CD4-positive, alpha-beta T cell treated with Interleukin-4 for 1 hour (primary cell): ENCODE results near the gene CTSD.

Experiments
- DNase-seq, 2 donors: peaks; one replicate each; pipeline ENCODE4 v3.0.0-alpha.2; 2020 to 2022

The CTSD gene

DNA sequence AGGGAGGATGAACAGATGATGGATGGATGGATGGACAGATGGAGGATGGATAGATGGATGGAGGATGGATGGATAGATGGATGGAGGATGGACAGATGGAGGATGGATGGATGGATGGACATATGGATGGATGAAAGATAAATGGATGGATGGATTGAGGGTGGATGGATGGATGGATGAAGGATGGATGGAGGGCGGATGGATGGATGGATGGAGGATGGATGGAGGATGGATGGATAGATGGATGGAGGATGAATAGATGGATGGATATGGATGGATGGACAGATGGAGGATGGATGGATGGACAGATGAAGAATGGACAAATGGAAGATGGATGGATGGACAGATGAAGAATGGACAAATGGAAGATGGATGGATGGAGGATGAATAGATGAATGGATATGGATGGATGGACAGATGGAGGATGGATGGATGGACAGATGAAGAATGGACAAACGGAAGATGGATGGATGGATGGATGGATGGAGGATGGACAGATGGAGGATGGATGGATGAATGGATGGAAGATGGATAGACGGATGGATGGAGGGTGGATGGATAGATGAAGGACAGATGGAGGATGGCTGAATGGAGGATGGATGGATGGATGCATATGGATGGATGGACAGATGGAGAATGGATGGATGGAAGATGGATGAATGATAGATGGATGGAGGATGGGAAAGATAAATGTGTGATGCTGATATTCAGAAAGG, 20.7 kb downstream of the CTSD start:
- no peak for DNase-seq

DNA sequence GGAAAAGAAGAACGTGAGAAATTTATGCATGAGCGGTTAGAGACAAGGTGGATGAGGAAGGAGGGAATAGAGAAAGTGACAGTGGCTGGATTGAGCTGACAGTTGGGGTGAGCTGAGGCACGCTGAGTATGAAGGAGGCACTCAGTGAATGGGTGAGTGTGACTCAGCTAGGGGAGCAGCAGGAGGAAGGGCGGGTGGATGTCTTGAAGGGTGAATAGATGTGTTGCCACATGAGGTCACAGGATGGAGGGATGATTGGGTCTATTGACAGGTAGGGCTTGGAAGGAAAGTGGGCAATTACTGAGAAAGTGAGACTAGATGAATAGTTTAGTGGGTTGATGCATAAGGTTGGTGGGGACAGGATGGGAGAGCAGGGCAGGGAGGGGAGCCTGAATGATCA, 21.4 kb downstream of the CTSD start:
- DNase-seq, result no peak

DNA sequence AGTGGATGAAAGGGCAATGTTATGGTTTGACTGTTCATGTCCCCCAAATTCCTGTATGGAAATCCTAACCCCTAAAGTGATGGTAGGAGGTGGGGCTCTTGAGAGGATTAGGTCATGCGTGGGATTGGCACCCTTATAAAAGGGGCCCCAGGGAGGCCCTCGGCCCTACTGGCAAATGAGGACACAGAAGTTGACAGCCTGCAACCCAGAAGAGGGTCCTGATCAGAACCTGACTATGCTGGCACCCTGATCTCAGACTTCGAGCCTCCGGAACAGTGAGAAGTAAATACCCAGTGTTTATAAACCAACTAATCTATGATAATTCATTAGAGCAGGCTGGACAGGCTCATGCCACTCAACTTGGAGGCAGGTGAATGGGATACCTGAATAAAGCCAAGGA, 22.0 kb downstream of the CTSD start:
- no peak for DNase-seq

DNA sequence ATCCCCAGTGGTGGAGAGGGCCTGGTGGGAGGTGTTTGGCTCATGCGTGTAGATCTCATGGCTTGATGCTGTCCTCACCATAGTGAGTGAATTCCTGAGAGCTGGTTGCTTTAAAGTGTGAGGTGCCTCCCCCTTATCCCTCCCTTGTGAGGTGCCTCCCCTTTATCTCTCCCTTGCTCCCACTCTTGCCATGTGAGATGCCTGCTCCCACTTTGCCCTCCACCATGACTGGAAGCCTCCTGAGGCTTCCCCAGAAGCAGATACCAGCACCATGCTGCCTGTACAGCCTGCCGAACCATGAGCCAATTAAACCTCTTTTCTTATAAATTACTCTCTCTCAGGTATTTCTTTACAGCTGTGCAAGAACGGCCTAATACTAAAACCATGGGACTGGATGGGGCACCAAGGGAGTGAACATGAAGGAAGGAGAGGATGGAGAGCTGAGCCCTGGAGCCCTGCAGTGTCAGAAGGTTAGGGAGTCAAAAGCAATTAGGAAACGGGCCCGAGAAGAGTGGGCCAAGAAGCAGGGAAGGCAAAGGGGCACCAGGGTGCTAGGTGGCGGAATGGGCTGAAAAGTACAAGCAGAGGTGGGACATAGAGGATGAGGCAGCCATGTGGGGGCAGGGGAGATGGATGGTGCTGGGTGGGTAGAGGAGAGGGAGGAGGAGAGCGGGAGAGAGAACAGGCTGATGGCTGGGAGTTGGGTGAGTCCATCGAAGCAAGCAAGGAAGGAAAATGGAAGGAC, 22.8 kb downstream of the CTSD start:
- DNase-seq, result no peak

DNA sequence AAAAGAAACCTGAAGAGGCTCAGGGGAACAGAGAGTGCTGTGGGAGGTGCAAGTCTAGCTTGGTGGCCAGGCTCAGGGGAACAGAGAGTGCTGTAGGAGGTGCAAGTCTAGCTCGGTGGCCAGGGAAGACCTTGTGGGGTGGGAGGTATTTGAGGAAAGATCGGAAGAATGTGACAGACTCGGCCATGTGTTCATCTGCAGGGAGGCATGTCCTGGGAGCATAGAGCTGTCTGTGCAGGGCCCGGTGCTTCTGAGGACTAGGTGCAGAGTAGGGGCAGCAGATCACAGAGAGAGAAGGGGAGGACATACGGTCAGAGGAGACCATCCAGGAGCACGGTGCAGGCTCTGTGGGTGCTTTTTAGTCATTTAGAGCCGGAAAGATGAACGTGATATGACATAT, 24.2 kb downstream of the CTSD start:
- DNase-seq, result no peak

DNA sequence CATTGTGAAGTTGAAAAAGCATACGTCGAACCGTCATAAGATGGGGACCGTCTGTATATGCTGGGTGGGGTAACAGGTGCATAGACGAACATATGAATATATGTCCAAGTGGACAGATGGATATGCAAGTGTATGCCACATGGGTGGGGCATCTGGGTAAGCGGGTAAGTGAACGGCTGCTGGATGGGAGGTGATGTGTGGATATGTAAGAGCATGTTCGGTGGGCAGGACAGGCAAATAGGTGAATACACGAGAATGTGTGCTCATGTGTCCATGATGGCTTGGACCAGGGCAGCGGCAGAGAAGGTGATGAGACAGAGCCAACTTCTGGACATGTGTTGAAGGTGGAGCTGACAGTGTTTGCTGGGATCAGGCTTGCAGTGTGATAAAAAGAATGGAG, 25.3 kb downstream of the CTSD start:
- no peak for DNase-seq

DNA sequence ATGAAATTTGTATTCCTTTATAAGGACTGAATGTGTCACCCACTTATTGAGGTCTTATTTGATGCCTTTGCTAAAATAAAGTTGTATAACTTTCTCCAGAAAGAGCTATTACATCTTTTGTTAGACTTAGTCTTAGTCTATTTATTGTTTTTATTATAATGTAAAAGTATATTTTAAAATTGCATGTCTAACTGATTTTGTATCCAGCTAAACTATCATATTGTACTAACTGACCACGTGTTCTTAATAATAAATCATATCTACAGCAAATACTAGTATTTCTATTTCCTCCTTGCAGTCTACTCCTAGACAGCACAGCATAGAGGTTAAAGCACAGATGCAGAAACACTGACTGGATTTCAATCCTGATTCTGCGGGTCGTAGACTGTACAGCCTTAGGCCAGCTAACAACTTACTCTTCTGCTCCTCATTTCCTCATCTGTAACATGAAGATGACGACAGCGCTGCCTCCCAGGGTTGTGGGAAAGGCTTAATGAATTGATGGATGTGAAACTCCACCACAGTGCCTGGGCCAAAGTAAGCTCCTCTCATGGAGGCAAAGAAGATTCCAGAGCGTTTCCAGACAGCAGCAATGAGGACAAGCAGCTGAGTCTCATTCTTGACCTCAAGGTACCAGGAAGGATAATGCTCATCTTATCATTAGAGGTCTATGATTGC, 26.5 kb downstream of the CTSD start:
- DNase-seq, result no peak

DNA sequence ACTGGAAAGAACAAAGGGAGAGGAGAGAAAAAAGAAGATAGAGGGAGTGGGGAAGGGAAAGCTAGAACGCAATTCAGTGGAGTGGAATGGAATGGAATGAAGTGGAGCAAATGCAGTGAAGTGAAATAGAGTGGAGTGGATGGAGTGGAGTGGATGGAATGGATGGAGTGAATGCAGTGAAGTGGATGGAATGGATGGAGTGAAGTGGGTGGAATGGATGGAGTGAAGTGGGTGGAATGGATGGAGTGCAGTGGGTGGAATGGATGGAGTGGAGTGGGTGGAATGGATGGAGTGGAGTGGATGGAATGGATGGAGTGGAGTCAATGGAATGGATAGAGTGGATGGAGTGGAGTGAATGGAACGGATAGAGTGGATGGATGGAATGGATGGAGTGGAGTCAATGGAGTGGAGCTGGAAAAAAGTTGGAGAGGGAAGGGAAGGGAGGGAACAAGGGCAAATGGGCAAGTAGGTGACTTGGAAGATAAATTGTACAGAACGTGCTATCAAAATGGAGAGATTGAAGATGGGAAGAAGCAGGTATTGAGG, 27.2 kb downstream of the CTSD start:
- no peak for DNase-seq

DNA sequence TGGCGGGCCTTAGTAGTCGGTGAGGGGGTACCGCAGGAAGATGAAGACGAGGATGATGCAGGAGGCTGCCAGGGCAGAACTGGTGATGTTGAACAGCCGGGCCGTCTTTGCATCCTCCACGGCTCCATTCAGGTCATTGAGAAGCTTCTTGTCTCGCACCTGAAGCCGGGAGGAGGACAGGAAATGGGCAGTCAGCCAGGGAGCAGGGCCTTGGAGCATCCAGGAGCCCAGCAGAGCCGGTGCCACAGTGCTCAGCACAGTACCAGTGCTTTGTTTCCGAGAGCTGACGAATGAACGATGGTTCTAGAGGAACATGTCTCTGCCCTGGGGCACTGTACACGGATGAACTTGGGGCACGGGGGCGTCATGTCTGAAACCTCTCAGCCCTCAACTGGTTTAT, 28.5 kb downstream of the CTSD start:
- no peak for DNase-seq

DNA sequence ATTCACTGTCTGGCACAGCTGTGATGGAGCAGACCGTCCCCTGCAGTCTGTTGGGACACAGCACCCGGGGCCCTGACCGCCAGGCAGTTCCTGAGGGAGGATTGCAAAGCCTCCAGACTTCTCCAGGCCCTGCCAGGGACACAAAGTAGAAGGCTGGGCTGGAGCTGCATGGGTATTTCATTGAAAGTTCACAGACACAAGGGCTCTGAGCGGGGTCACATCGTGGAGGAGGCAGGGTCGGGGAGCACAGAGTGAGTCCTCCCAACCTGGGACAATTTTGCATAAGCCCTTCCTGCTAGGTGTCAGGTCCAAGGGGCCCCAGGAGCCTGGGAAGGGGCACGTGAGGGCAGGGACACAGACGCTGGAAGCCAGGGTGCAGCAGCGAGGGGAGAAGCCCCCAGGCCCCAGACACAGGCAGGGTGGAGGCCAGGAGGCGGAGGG, 29.1 kb downstream of the CTSD start:
- DNase-seq, result no peak

DNA sequence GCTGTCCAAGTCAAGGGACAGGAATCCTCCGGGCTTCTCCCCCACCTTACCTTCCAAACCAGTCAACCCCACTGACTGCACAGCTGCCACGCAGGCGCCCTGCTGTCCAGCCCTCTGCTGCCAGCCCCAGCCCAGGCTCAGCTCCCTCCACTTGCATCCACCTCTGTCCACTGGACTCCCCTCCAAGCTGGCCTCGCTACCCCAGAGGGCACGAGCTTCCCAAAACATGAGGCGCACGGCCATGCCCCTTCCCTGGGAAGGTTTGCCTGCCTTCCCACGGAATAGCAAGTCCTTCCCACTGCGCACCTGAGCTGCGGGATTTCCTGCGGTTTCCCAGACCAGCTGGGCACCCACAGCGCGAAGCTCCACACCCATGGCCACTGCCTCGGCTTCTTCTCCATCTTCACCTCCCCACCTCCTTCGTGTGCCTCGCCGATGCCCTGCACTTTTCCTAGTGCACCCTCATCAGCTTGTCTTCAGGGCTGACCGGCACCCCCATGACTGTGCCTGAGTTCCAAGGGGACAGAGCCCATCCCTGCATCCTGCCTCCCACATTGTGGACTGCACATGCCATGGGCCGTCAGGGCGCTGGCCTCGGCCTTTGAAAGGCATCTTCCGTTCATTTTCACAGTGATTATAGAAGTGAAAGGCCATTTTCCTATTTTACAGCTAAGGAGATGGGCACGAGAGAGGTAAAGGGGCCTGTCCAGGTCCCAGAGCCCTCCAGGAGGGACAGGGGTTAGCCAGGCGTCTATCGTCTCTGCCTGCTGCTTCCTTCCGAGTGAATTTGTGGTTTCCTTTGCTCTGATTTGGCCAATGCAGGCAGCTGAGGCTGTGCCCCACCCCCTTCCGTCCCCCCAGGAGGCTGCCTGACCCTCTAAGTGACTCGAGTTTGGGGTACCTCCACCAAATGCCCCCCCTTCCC, 29.7 kb downstream of the CTSD start:
- DNase-seq, result no peak

DNA sequence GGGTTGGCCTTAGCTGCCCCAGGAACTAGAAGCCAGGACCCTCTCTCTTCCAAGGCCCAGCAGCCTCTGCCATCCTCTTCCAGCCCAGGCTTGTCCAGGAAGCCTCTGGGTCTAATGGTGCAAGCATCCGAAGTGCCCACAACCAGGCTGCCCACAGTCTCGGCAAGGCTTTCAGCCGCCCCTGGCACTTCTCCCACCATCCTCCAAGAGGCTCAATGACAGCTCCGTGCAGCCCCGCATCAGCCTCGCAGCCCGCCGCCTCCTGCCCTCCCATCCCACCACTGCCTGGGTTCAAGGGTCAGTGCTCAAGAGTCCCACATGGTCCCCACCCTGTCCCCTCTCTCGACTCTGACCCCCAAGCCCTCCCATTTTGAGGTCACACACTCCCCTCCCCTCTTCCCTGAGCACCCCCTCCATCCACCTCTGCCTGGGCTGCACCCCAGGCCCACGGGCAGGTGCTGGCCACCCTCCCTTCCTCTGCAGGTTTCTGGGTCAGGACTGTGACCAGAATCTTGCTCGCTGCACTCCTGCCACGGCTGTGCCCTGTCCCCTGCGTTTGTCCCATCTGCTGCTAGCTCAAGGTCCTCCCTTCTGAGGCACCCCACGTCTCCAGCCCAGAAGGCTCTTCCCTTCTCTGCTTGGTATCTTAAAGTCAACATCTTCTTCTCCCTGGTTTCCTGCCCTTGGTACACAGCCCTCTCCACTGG, 30.6 kb downstream of the CTSD start:
- no peak for DNase-seq

DNA sequence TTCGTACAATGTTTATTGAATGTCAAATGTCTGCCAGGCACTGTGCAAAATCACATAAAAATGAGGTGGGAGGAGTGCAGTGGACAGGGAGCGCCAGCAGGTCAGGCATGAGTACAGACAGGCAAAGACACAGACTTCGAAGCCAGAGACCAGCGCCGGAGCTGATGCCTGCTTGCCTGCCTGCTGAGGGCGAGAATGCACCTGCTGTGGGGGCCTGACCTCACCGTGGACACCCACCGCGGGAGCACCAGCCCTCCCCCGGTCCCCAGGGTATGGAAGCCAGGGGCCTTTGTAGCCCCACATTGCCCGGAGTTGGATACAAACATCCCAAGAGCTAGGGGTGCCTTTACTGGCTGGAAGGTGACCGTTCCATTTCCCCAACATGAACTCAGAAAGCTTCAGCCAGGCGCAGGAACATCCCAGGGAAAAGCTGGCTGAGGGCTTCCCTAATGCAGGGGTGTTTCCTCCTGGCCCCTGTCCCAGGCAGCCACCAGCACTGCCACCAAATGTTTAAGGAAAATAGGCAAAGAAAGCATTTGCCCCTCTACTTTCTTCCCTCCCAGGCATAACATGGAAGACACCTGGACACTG, 31.2 kb downstream of the CTSD start:
- no peak for DNase-seq

DNA sequence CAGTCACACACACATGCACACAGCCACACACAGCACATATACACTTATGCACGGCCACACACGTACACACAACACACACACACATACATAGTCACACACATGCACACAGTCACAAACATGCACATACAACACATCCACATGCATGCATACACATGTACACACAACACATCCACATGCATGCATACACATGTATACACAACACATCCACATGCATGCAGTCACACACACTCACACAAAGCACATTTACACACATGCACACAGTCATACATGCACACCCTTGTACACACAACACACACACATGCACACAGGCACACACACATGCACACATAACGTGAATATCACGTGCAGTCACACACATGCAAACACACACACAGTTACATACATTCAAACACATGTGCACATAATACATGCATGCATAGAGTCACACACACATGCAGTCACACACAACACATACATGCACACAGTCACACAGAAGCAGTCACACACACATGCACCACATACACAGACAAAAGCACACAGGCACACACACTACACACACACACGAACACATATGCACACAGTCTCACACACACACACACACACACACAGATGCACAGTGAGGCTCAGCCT, 32.2 kb downstream of the CTSD start:
- no peak for DNase-seq

DNA sequence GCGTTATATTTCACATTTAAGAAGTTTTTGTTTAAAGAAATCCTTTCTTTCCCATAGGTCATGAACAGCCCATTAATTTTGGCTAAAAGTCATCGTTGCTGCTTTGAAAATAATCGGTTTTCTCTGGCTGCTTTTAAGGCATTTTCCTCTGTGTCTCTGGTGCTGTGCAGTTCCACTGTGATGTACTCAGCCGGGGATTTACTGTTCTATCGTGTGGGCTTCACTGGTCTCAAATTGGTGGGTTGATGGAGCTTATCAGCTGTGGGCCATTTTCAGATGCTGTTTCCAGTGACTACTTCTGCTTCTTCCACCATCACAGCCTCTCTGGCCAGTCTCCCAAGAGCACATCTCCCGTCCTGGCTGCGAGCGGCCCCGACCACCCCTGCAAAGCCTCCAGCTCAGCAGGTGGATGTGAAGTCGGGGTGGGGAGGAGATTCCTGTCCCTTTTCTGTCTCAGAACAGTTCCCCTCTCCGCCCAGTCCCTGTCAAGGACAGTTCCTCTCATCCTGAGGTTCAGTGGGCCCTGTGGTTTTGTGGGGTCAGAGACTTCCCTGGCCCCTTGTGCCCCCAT, 33.6 kb downstream of the CTSD start:
- no peak for DNase-seq

DNA sequence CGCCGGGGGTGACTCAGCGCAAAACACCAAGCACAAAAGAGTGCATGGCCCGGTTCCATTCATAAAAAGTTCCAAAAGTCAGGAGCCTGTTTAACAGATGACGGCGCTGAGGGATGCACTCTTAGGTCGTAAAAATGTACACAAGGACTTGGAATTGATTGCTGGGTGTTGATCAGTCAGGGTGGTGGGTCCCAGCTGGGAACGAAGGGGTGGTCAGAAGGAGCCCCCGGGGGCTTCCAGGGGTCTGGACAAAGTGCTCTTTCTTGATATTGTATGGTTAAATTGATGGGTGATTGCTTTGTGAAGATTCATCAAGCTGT, 34.1 kb downstream of the CTSD start:
- DNase-seq, result no peak

DNA sequence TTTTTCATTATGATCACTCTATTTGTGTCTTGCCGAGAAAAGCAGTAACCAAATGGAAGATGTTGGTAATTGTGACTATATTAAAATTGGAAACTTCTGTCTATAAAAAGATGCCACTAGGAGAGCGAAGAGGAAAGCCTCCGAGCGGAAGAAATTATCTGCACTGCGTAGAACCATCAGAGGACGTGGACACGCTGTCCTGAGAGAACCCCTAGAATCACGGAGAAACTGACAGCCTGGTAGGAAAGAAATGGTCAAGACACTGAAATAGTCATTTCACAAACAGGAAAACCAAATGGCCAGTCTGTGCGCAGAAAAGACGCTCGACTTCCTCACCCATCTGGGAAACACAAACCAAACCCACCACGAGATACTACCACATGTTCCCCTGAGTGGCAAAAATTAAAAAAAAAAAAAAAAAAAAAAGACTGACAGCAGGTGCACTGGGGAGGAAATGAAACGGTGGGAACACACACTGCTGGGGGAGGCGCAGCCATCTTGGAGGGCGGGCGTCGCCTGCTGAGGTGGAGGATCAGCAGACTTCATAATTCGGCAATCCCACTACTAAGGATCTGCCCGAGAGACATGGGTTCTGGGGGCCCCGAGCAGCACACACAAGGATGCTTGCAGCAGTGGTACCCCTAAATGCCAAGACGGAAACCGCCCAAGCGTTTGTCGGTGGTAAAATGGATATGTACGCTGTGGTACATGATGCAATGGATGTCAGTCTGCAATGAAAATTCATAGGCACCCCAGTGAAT, 34.6 kb downstream of the CTSD start:
- no peak for DNase-seq

DNA sequence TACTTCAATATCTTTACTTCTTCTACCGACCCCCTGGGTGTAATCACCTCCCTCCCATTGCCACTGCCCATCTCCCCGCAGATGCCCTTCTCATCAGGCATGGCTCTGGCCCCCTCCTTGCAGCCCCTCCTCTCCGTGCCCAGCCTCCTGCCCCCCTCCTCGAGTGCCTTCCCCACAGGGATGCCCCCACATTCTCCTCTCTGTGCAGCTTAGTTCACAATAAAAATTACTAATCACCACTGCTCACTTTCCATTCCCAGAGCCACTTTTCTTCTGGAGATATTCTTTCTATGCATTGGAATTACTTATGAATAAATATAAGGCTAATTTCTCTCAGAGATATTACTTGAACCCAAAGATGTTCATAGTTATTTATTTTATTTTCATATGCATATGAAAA, 35.4 kb downstream of the CTSD start:
- DNase-seq, result no peak

DNA sequence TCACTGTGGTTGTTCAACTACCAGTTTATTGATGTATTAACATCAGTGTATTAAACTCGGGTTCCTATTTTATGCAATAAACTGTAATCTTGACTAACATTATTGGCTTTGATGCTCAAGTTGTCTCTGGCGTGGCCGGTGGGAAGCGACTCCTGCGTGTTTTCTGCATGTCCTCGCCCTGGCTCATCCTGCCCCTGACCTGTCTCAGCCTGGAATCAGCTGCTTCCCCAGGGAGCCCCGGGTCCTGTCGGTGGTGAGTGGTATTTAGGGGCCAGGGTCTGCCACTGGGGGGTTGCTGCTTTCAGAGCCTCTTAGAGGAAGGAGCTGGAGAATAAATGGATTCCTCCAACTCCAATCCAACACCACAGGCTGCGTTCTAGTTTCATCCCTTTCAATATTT, 35.9 kb downstream of the CTSD start:
- DNase-seq, result no peak

DNA sequence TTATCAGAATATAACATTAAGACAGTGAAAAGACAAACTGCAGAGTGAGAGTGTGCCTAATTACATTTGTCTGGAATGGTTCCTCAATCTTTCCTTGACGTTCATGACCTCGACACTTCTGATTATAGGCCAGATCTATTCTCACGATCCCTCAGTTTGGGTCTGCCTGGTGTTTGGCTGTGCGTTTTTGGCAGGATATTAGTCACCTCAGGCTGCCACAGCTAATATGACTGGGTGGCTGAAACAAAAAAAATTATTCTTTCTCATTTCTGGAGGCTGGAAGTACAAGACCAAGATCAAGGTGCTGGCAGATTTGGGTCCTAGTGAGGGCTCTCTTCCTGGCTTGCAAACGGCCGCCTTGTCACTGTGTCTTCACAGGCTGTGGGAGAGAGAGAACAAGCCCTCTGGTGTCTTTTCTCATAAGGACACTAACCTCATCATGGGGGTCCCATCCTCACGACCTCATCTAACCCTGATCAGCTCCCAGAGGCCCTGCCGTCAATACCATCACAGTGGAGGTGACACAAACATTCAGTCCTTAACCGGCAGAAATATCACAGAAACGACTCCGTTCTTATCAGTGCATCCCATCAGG, 36.5 kb downstream of the CTSD start:
- no peak for DNase-seq
